Spinal cord (tissue), 10 donors: ENCODE data around the gene C10orf53. TPM values are rescaled to one million over a fixed set of nuclear protein-coding genes. Genes with fewer than 3 reads are reported as not detected.

Experiments
- DNase-seq, 6 donors: peaks; one replicate each; pipeline versions ENCODE4 v3.0.0 to v3.0.0-alpha.2; 2013 to 2015; ENCODE audit warnings: low spot score in 6 of 6, low read depth in 4 of 6
- H3K27ac ChIP-seq: one replicate; pipeline ENCODE4 v1.5.1; 2013; ENCODE audit warnings: low read depth, low read length, control low read depth
- H3K27me3 ChIP-seq: one replicate; pipeline ENCODE4 v1.6.1; 2013; ENCODE audit warnings: low read length; ENCODE audit not compliant: control insufficient read depth, insufficient read depth
- H3K36me3 ChIP-seq: one replicate; pipeline ENCODE4 v1.6.1; 2013; ENCODE audit warnings: low read length; ENCODE audit not compliant: control insufficient read depth, insufficient read depth
- H3K4me1 ChIP-seq: one replicate; pipeline ENCODE4 v1.6.1; 2013; ENCODE audit warnings: low read length; ENCODE audit not compliant: control insufficient read depth, insufficient read depth
- H3K4me3 ChIP-seq: one replicate; pipeline ENCODE4 v1.5.1; 2013; ENCODE audit warnings: low read depth, low read length, control low read depth
- H3K9me3 ChIP-seq: one replicate; pipeline ENCODE4 v1.6.1; 2013; ENCODE audit warnings: low read length; ENCODE audit not compliant: control insufficient read depth, insufficient read depth
- WGBS: methylation state at CpG from one replicate; pipeline ENCODE4 v1.1.5; 2013; ENCODE audit warnings: missing lambda C conversion rate; ENCODE audit not compliant: insufficient coverage; 5-methylcytosine and 5-hydroxymethylcytosine counted together
- long read RNA-seq, 4 donors: transcript quantifications; one replicate each; lab custom pipeline, GENCODE V29; 2026
- polyA plus RNA-seq, 2 donors: library from polyadenylated mRNA; unstranded; fragments of 120-200 nt; gene quantifications; one replicate each; pipeline ENCODE4 v1.2.1, GENCODE V29; 2013; ENCODE audit not compliant: insufficient read length in 2 of 2
- total RNA-seq, 2 donors: library from RNA; depleted of rRNA in 1 of 2; stranded (reverse); fragments of 120-200 nt in 1 of 2; fragments of >200 nt in 1 of 2; gene quantifications; one replicate each; pipeline versions ENCODE4 v1.2.3 to v1.2.4, GENCODE V29; 2013 to 2014
- donor health status: healthy.

The C10orf53 gene, protein sequence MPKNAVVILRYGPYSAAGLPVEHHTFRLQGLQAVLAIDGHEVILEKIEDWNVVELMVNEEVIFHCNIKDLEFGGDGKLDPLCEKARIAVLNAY
- total RNA-seq (under 1 TPM in 1 of 2 donors, not detected in 1; 0.11 TPM), polyA plus RNA-seq (not detected)
- long read RNA-seq, donor 1: 0 reads
- long read RNA-seq, donor 2: 0 reads
- long read RNA-seq, donor 3: 0 reads
- long read RNA-seq, donor 4: 0 reads

DNA sequence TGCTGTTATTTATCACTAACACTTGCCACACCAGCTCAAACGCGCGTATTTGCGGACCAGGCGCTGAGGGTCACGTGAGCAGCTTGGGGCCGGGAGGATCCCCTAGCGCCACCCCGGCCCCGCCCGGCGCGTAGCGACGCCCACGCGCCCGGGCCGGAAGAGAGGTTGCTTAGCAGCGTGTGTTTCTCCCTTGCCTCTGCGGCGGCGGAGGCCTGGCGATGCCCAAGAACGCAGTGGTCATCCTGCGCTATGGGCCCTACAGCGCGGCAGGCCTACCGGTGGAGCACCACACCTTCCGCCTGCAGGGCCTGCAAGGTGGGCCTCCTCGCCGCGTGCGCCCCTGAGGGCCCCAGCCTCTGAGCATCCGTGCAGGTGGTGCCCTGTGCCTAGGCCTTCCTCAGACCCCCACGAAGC, at the start of gene C10orf53:
Gene C10orf53, plus strand, starts transcription at position 172 of the 414 bp plus-strand sequence. Its CDS starts 47 bp downstream, at position 219.
- peaks cover 15% of the 10 kb centered on the region for H3K27me3 ChIP-seq
- WGBS: 3% methylated on average over 36 of the region's 36 CpGs

DNA sequence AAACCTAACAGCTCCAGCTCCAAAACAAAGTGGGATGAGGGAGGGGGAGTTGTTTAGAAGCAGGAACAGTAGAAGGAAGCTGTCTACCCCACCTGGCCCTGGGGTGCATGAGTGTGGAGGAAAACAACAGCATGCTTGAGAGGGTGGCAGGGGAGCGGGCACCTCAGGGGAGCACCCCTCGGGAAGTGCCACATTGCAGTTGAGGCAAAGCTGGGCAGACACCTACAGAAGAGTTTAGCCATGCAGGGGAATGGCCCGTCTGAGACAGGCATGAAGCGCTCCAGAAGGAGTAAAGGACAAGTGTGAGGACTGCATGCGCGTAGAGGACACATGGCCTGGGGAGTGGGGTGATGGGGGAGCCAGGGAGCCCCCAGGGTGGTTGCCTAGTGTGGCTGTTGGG, 47.5 kb upstream of the C10orf53 start:
- Histone ChIP-seq H3K36me3 (no peaks in the 10 kb centered on the region), H3K4me3 (no peak overlapping the region), H3K4me1 (no peaks in the 10 kb centered on the region), H3K9me3 (no peaks in the 10 kb centered on the region), H3K27me3 (peaks cover 2% of the 10 kb centered on the region), H3K27ac (no peak overlapping the region)
- 83% methylated on average over 6 of the region's 6 CpGs for WGBS
- no peak for DNase-seq

More for the DNA sequence above, at the start of gene C10orf53:
- peak within 1 kb of the TSS; percentile 6 for H3K4me3 ChIP-seq
- peaks cover 3% of the 10 kb centered on the region for H3K9me3 ChIP-seq
- H3K27ac ChIP-seq: no peak within 1 kb of the TSS
- H3K36me3 ChIP-seq: no peaks in the 10 kb centered on the region
- peaks cover 12% of the 10 kb centered on the region for H3K4me1 ChIP-seq
- peak in 5 of 6 donors; percentile 26 to 90 (median 48) for DNase-seq

DNA sequence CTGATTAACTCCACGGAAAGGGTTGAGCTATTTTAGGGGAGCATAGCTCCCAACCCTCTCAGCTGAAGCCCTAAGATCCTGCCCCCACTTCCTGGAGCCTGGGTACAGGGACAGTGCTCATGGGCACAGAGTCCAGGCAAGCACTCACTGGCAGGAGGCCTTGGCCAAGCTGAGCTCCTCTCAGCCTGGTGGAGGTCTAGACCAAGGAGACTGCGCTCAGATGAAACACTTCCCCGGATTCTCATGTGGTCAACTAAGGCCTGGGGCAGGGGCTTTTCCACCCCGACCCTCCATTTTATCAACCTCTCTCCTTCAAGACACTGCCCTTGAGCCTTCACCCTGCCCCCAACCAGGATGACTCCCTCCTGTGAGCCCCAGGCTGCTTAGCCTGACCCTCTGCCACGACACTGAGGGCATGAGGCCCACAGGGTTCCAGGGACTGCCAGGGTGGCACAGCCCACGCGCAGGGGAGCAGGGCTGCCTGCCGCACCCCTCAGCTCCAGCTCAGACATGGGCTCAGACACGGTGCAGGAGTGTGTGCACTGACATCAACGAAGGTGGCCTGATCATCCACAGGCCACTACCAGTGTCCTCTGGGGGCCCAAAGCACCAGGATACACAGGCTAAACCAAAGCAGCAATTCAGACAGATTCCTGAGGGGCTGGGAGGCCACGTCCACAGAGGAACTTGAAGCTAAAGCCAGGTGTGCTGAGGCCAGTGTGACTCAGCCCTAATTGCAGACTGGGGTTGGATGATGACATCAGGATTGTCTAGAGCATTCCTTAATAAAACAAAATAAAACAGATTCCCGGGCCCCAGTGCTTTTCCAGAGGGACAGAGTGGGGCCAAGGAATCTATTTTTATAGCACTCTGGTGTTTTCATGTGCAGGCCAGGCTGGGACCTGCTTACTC, 46.8 kb upstream of the C10orf53 start:
- H3K4me3 ChIP-seq: no peak overlapping the region
- no peaks in the 10 kb centered on the region for H3K36me3 ChIP-seq
- no peak overlapping the region for H3K27ac ChIP-seq
- no peaks in the 10 kb centered on the region for H3K9me3 ChIP-seq
- peaks cover 2% of the 10 kb centered on the region for H3K27me3 ChIP-seq
- 69% methylated on average over 12 of the region's 12 CpGs for WGBS
- H3K4me1 ChIP-seq: no peaks in the 10 kb centered on the region
- no peak for DNase-seq

DNA sequence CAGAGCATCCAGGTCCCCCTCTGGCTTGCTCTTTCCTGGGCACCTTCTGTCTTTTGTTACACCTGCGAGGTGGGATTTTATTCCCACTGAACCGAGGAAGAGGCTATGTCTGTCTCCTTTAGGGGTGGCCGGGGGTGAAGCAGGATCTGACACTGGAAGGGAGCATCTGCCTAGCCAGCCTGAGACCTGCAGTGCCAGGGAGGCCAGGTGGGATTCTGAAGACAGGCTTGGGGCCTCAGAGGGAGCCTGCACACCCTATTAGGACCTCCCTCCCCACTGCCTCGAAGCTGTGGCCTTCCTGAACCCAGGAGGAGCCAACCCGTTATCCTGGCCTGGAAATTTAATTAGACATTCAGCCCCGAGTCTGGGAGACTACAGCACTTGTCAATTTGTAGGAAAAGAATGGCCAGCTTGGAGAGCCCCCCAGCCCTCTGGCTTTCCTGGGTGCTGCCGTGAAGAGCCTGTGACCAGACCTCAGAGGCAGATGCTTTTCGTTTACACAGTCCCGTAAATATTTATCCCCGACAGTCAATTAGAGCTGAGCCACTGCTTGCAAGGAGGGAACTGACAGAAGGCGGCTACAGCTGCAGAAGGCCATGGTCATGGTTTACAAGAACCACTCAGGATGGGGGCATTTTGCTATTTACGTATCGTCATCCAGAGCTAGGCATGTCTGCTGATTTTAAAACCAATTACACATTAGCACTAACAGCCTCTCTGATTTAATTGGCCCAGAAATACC, 46.0 kb upstream of the C10orf53 start:
- Histone ChIP-seq H3K27ac (no peak overlapping the region), H3K4me1 (no peaks in the 10 kb centered on the region), H3K9me3 (no peaks in the 10 kb centered on the region), H3K4me3 (no peak overlapping the region), H3K27me3 (peaks cover 2% of the 10 kb centered on the region), H3K36me3 (no peaks in the 10 kb centered on the region)
- peak in 1 of 6 donors; percentile 72 for DNase-seq
- 47% methylated on average over 12 of the region's 13 CpGs for WGBS

DNA sequence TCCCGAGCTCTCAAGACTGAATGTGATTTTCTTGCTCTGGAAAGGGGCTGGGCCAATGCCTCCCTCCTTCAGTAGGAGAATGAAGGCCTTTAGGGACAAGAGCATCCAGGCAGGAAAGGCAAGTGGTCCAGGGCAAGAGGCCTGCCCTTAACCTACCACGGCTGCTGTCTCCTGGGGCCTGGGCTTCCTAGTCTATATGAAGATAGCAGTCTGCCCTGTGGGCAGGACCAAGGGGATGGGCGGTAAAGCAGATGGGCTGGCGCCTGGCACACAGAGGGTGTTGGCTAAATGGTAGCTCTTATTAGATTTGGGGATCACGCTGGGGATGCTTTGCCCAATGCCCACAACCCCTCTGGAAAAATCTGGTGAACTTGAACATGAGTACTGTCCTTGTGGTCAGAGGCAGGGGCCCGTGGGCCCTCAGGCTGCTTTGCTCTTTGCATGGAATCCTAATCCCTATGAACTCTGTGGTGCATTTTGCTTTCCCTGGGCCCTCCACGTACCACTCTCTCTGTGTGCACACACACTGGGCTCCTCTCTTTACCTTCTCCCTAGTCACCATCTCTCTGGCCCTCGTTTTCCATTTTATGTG, 45.3 kb upstream of the C10orf53 start:
- DNase-seq: no peak
- whole genome bisulfite sequencing: 80% methylated on average over 6 of the region's 8 CpGs
- H3K36me3 ChIP-seq: no peaks in the 10 kb centered on the region
- peaks cover 2% of the 10 kb centered on the region for H3K27me3 ChIP-seq
- H3K4me1 ChIP-seq: no peaks in the 10 kb centered on the region
- no peaks in the 10 kb centered on the region for H3K9me3 ChIP-seq
- H3K27ac ChIP-seq: no peak overlapping the region
- H3K4me3 ChIP-seq: no peak overlapping the region

DNA sequence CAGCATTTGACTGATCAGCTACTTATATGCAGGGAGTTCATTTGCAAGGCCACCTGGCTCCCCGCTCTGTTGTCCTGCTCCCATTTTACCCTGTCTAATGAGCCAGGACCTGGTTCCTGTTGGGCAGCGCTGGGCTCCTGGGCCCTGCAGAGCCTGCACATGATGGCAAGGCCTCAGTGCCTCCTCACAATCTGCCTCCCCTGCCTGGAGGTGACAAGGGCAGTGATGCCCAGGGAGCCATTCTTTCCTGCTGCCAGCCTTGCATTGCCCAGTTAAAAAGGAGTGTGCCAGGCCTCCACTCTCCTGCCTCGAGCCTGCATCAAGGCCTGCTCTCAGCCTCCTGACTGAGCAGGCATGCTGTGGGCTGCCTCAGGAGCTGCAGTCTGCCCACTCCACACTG, 37.1 kb upstream of the C10orf53 start:
- no peaks in the 10 kb centered on the region for H3K9me3 ChIP-seq
- no peak overlapping the region for H3K27ac ChIP-seq
- H3K4me1 ChIP-seq: no peaks in the 10 kb centered on the region
- no peak overlapping the region for H3K4me3 ChIP-seq
- no peak for DNase-seq
- H3K36me3 ChIP-seq: no peaks in the 10 kb centered on the region
- H3K27me3 ChIP-seq: no peaks in the 10 kb centered on the region
- WGBS: 72% methylated on average over 3 of the region's 3 CpGs

DNA sequence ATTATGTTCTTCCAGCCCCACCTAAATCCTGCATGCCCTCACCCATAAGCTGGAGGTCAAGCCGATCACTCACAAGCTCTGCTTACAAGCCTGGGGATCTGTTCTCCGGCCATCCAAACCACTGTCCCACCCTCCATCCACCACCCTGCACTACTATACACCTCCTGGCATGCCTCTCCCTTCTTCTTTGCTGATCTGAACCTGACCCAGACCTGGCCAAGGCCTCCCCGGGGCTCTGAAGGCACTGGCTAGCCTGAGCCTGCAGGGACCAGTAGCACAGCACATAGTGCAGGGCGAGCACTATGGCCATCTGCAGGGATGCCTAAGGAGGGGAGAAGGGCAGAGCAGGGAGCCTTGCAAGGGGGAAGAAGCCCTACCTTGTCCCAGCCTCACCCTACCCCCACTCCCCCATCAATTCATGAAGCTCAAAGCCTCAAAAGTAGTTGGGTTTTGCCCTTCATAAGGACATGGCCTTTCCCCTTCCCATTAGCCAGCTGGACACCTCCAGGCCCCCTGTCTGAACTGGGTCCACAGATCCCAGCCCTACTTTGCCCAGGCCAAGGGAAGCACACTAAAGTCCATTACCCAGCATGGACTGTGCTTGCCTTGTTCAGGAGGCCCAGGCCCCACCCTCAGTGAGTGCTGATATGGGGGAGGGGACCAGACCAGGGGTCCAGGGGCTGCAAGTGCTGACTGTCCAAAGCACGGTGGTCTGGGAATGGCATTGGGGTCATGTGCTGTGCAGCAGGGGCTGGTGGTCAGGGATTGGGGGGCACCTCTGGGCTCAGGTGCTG, 36.0 kb upstream of the C10orf53 start:
- H3K36me3 ChIP-seq: no peaks in the 10 kb centered on the region
- H3K27me3 ChIP-seq: no peaks in the 10 kb centered on the region
- no peak overlapping the region for H3K4me3 ChIP-seq
- WGBS: 86% methylated on average over 4 of the region's 5 CpGs
- no peaks in the 10 kb centered on the region for H3K9me3 ChIP-seq
- H3K4me1 ChIP-seq: no peaks in the 10 kb centered on the region
- H3K27ac ChIP-seq: no peak overlapping the region
- no peak for DNase-seq

DNA sequence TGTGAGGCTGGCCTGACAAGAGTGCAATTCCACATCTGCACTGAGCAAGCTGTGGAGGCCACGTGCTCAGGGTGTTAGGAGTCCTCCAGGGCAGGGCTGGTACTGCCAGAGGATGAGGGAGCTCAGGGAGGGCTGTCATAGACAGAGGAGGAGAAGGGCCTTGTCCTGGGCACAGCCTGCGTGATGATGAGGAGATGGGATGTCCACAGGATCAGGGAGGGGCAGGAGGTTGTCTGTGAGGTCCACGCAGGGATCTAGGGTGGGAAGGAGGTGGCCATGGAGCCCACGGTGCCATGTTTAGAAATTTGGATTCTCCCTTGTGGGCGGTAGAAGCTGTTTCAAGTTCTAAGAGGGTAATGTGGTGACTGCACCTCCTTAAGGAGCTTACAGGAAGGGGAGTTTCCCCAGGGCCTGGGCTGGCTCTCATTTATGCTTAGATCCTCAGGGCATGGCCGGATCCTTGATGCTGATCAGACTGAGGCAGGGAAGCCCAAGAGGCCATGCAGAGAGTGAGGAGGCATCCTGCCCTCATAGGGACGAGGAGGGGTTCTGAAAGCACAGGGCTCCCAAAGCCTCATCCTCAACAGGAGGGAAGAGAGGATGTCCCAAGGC, 35.3 kb upstream of the C10orf53 start:
- no peak overlapping the region for H3K27ac ChIP-seq
- H3K36me3 ChIP-seq: no peaks in the 10 kb centered on the region
- peaks cover under 1% of the 10 kb centered on the region for H3K4me1 ChIP-seq
- no peak overlapping the region for H3K4me3 ChIP-seq
- 80% methylated on average over 6 of the region's 7 CpGs for WGBS
- H3K9me3 ChIP-seq: no peaks in the 10 kb centered on the region
- H3K27me3 ChIP-seq: no peaks in the 10 kb centered on the region
- DNase-seq: no peak
